Jurkat, Clone E6-1 (cell line): ENCODE results near the gene AQP3.
"Not testable (repeated sequence)": the region's sequence is repeated elsewhere in the genome, so short reads cannot be mapped to it uniquely, and the experiment has no call there.

Source experiments
- DNase-seq: peaks from one replicate; pipeline ENCODE4 v3.0.0-alpha.2; 2011; ENCODE audit warnings: low read depth, low spot score
- H3K4me3 ChIP-seq: 2 replicates; pipeline ENCODE4 v1.5.1; 2011; ENCODE audit warnings: mild to moderate bottlenecking, low read length, control low read depth, moderate library complexity

The AQP3 gene

DNA sequence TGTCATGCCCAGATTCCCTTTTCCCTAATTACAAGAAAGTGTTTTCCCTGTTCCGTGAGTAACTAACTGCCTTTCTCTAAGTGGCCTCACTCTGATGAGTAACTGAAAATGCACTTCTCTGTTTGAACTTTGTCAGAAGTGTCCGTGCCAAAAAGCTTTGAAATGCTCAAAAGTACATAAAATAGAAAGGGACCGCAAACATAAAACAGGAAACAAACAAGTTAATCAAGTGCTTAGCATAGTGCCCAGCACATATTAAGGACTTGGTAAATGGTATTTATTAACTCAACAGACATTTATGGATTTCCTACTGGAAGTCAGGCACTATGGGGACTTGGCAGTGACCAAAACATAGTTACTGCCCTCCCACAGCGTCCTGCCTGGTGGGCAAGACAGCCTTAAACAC, 22.3 kb downstream of the AQP3 start:
- no peak for DNase-seq
- H3K4me3 ChIP-seq = no peak overlapping the region

GRCh38 chr9:33424492-33424891, 22.9 kb downstream of the AQP3 start:
- DNase-seq, H3K4me3 ChIP-seq: not testable (repeated sequence)

DNA sequence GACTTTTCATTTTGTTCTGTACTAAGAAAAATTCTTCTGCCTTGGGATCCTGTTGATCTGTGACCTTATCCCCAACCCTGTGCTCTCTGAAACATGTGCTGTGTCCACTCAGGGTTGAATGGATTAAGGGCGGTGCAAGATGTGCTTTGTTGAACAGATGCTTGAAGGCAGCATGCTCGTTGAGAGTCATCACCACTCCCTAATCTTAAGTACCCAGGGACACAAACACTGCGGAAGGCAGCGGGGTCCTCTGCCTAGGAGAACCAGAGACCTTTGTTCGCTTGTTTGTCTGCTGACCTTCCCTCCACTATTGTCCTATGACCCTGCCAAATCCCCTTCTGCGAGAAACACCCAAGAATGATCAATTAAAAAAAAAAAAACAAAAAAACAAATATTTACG, 23.4 kb downstream of the AQP3 start:
- not testable (repeated sequence) for H3K4me3 ChIP-seq, DNase-seq

- DNase-seq = no peak
- H3K4me3 ChIP-seq = no peak overlapping the region
Observed at GRCh38 chr9:33419708-33420303, 27.6 kb downstream of the AQP3 start.

DNA sequence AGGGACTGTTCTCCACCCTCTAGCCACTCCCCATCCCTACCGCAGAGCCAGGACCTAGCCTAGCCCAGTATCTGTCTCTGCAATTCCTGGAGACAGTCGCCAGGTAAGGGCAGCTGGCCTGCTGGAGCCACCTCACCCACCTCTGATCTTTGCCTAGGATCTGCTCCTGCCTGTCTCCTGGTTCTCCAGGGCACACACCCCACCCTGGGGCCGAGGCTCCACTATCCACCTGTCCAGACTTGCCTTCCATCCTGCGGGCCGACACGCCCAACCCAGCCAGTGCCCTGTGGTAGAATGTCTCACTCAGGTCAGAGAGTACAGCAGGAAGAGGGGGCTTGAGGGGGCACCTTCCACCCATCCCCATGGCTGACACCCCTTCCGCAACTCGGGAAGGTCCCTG, 29.3 kb downstream of the AQP3 start:
- no peak for DNase-seq

DNA sequence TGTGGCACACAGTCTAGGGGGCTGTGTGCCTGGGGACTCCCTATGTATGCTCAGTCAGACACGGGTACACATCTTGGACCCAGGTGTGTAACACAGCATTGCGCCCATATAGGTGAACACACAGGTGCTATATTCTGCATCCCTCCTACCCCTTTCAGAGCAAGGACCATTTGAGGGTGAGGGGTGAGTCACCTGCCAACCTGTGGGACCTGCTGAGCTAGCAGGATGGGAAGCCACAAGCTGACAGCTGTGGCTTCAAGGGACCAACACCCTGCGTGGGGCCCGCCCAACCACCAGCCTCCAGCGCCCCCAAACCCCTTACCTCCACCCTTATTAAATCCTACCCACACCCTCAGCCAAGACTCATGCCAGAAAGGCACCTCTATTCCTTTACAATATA, 30.4 kb downstream of the AQP3 start:
- no peak for DNase-seq
- no peak overlapping the region for H3K4me3 ChIP-seq

More for the DNA sequence above, 29.3 kb downstream of the AQP3 start:
- H3K4me3 ChIP-seq = no peak overlapping the region

DNA sequence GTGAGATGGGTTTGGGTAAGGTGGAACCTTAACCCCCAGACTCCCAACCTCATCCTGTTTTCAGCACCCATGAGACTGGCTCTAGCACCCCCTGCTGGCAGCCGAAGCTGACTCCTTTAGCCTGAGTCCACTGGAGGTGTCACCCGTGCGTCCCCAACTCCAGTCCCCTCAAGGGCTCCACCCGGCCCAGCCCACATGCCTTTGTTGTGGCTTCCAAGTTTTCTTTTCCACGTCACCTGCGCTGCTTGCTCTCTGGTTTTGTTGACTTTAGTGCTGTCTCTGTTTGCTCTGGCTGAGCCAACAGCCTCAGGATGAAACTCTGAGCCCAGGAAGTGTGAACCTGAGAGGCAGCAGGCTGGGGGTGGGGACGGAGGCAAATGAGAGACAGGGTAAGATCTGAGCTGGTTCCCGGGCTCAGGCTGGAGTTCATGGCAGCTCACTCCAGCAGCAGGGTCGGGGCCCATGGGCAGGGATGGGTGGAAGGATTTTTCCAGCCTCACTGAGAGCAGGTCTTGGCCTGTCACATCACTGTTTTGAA, 31.8 kb downstream of the AQP3 start:
- peak overlapping the region; percentile 24 for H3K4me3 ChIP-seq
- DNase-seq = peak; percentile 89

GRCh38 chr9:33414889-33415500, 32.4 kb downstream of the AQP3 start:
- DNase-seq = no peak

DNA sequence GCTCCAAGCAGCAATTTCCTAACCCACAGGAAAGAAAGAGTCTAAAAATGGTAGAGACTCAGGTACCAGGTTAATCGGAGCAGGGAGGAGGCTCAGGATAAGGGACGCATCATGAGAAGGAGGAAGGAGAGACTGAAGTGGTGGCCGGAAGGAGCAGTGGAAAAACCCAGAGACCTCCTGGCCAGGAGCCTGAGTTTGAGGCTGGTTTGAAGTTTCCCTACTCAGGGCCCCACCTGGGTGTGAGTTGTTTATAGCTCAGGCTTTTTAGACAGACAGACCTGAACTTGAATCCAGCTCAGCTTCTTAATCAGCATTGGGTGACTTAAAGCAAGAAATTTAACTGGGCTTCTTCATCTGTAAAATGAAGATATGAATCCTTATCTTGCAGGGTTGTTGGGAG, 33.1 kb downstream of the AQP3 start:
- no peak for DNase-seq
- no peak overlapping the region for H3K4me3 ChIP-seq

More at GRCh38 chr9:33414889-33415500, 32.4 kb downstream of the AQP3 start:
- no peak overlapping the region for H3K4me3 ChIP-seq

DNA sequence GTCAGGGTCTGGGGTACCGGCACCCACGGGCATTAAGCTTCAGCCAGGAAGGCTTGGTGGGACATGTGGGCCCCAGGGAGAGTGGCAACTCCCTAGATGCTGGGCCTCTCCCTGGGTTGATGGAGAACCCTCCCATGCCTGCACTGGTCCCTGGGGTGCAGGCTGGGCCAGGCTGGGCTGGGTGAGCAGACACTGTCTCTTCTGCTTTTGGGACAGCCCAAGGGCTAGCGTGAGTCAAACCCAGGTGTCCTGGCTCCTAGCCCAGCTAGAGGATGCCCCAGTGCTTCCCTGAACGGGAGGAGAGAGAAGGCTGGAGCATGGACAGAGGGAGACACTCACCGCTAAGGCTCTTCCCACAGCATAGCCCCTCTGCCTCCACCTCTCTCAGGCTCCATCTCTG, 39.3 kb downstream of the AQP3 start:
- H3K4me3 ChIP-seq = no peak overlapping the region
- no peak for DNase-seq

- DNase-seq = no peak
- no peak overlapping the region for H3K4me3 ChIP-seq
Observed at GRCh38 chr9:33407061-33407460, 40.3 kb downstream of the AQP3 start.

- H3K4me3 ChIP-seq = no peak overlapping the region
Observed at GRCh38 chr9:33404788-33405362, 42.5 kb downstream of the AQP3 start.

DNA sequence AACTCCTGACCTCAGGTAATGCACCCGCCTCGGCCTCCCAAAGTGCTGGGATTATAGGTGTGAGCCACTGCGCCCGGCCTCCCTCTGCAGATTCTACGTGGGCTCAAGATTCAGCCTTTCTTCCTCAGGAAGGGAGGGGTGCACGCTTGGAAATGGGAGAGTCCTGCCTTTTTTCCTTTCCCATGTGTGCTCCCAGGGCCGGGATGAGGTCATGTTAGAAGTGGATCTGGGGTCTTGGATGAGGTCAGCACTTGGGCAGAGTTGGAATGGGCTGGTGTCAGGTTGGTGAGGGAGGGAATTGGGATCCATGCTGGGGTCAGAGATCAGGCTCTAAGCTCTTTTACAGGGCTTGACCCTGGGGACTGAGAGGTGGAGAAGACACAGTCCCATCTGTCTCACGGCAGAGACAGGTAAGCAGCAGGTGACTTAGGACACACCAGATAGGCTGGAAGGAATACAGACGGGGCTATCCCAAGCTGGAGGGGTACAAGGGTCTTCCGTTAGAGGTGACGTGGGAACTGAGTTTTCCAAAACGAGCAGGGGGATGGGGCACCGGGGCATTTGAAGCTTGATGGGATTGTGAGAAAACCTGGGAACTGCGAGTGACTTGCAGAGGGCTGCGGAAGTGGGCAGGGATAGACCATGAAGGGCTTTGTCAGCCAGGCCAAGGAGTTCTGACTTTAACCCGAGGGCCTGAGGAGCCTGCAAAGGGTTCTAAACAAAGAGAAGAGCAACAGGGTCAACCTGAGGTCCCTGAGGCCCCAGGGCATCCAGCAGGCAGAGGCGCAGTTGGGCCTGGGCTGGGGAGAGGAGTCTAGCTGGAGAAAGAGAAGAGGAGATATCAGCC, 43.2 kb downstream of the AQP3 start:
- DNase-seq = no peak
- no peak overlapping the region for H3K4me3 ChIP-seq

More at GRCh38 chr9:33404788-33405362, 42.5 kb downstream of the AQP3 start:
- DNase-seq = no peak

GRCh38 chr9:33402371-33402770, 45.0 kb downstream of the AQP3 start, which contains the start of gene AQP7:
TSS of gene AQP7 (minus strand) at chr9:33402568. CDS start at chr9:33401262, 1,306 bp downstream.
- H3K4me3 ChIP-seq, DNase-seq: not testable (repeated sequence)

DNA sequence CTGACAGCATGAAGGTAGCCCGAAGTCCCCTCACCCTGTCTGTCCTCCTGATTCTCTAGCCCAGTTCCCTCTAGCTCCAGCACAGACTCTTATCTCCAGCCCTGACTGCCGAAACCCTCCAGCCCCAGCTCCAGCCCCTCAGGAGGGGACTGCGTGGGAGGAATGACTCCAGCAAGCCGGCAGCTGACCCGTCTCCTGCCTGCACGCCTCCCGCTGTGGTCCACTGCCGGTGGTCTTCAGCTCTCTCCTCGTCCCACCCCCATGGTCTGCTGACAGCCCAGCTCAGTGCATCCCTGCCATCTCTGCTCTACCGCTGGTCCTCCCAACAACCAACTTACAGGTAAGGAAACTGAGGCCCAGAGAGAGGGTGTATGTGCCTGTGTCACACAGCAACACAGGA, 45.6 kb downstream of the AQP3 start:
- H3K4me3 ChIP-seq, DNase-seq: not testable (repeated sequence)

DNA sequence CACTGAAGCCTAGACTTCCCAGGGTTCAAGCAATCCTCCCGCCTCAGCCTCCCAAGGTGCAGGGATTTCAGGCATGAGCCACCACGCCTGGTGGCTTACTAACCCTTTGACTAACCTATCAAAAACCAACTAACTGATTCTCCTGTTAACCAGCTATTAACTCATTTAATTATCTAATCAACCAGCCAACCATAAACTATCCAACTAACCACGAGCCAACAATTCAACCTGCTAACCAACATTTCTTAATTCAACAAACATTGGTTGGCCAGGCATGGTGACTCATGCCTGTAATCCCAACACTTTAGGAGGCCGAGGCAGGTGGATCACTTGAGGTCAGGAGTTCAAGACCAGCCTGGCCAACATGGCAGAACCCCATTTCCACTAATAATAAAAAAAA, 48.3 kb downstream of the AQP3 start:
- not testable (repeated sequence) for H3K4me3 ChIP-seq, DNase-seq

DNA sequence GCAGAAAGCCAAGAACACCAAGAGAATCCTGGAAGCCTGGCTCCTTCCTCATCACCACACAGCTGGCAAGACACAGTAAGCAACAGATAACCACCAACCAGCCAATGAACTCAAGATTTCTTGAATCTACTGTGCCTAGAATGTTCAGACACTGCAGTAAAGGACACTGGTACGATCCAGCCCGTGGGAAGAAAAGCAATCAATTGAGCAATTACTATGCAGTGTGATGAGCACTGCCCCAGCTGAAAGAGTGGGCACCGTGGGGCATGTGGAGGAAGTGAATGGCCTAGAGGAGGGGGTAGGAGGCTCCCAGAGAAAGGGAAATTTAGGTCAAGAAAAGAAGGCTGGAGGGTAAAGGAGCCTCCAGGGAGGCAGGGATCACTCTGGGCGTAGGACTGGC, 49.6 kb downstream of the AQP3 start:
- not testable (repeated sequence) for DNase-seq, H3K4me3 ChIP-seq

DNA sequence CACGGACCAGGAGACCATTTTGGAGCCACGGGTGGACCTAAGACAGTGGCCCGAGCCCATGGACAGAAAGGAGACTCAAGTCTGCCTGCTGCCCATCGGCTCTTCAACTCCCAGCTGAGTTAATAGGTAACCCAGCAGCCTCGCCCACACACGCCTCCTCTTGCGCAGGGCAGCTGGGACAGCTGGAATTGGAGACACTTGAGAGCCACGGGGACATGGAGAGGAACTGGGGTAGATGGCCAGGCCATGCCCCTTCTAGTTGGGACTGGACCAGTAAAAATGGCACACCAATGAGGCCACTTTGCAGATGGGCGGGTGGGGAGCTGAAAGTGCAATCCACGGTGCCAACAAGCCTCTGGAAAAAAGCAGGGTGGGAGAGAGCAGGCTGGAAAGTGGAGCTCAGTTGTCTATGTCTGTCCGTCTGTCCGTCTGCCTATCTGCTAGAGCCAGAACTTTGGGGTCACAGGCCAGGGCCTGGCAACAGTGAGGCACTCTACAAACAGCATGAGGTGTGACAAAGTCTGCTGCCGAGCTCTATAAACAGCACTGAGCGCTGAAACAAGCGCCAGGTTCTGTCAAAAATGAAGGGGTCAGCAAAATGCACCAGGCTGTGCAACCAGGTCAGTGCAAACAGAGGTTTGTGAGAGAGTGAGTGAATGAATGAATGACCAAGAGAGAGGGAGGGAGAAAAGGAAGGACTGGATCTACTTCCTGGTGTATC, 52.1 kb downstream of the AQP3 start:
- DNase-seq, H3K4me3 ChIP-seq: not testable (repeated sequence)

- not testable (repeated sequence) for H3K4me3 ChIP-seq
Observed at GRCh38 chr9:33393986-33394385, 53.4 kb downstream of the AQP3 start.

More at GRCh38 chr9:33393986-33394385, 53.4 kb downstream of the AQP3 start:
- DNase-seq = not testable (repeated sequence)
